A549 (cell line): ENCODE data around the gene GRM4. TPM values are rescaled to one million over a fixed set of nuclear protein-coding genes. Genes with fewer than 3 reads are reported as not detected.

Experiments used
- ATAC-seq, 2 experiments: fragments of 200-7000 bp in 1 of 2; fragments of >200 bp in 1 of 2; cut with Nextera tagmentation in 1 of 2; cut with Tn5 transposase in 1 of 2; 3 replicates each; pipeline versions ENCODE4 v1.8.0 to v1.9.1; 2018 to 2020; ENCODE audit warnings: mild to moderate bottlenecking in 1 of 2, moderate library complexity in 1 of 2
- CTCF ChIA-PET: fragments of 300-600 bp; sonication (Branson Sonifier 250); formaldehyde crosslinking; extraction: SDS; loops from one replicate; lab custom pipeline; 2021; ENCODE audit warnings: antibody characterized with exemption, inconsistent platforms; lab: Yijun Ruan, JAX
- POLR2A ChIA-PET: fragments of 350-600 bp; formaldehyde crosslinking; extraction: SDS; loops from one replicate; lab custom pipeline; 2021; ENCODE audit warnings: antibody characterized with exemption, inconsistent platforms; lab: Yijun Ruan, JAX
- DNase-seq, 2 experiments: peaks; one replicate each; pipeline versions ENCODE4 v3.0.0 to v3.0.0-alpha.2; 2011 to 2016; ENCODE audit warnings: low read depth in 1 of 2, low spot score in 1 of 2
- FAIRE-seq: peaks from 2 replicates; lab custom pipeline; 2011; peaks lifted over from hg19 to GRCh38; lab: Jason Lieb, UNC
- H3K27ac ChIP-seq, 2 experiments: fragments of >200 bp; sonication (Bioruptor Twin); formaldehyde crosslinking; 3 replicates each; pipeline ENCODE4 v1.5.1; 2016 to 2017
- H3K4me1 ChIP-seq: fragments of >200 bp; sonication (Bioruptor Twin); formaldehyde crosslinking; 3 replicates; pipeline ENCODE4 v1.6.1; 2016
- H3K4me2 ChIP-seq: fragments of >200 bp; sonication (Bioruptor Twin); formaldehyde crosslinking; 3 replicates; pipeline ENCODE4 v1.6.1; 2016
- H3K4me3 ChIP-seq: fragments of >200 bp; sonication (Bioruptor Twin); formaldehyde crosslinking; 3 replicates; pipeline ENCODE4 v1.5.1; 2016
- H3K9me3 ChIP-seq: fragments of >200 bp; sonication (Bioruptor Twin); formaldehyde crosslinking; 3 replicates; pipeline ENCODE4 v1.6.1; 2016
- CBX2 ChIP-seq: fragments of 200-600 bp; sonication (generic); IDR thresholded peaks from 2 replicates; pipeline ENCODE4 v1.6.1; 2016; ENCODE audit warnings: low read depth, mild to moderate bottlenecking, borderline replicate concordance
- CHD2 ChIP-seq: fragments of 150-350 bp; IDR thresholded peaks from 2 replicates; pipeline ENCODE4 v1.6.1; 2014; ENCODE audit warnings: low read length; ENCODE audit not compliant: partially characterized antibody
- EHF ChIP-seq: fragments of 250-450 bp; sonication (Bioruptor Pico); IDR thresholded peaks from 2 replicates; pipeline ENCODE4 v1.5.0; 2020; ENCODE audit warnings: mild to moderate bottlenecking
- EHMT2 ChIP-seq: fragments of 200-600 bp; sonication (generic); IDR thresholded peaks from 2 replicates; pipeline ENCODE4 v1.6.1; 2016; ENCODE audit warnings: antibody characterized with exemption, low read depth, mild to moderate bottlenecking, moderate library complexity
- ESRRA ChIP-seq: fragments of 150-350 bp; IDR thresholded peaks from 2 replicates; pipeline ENCODE4 v1.6.1; 2014; ENCODE audit warnings: mild to moderate bottlenecking, low read length, borderline replicate concordance
- GATA3 ChIP-seq: IDR thresholded peaks from 2 replicates; pipeline ENCODE4 v1.6.1; 2012; ENCODE audit warnings: borderline replicate concordance
- HDAC2 ChIP-seq: fragments of 200-600 bp; sonication (generic); IDR thresholded peaks from 2 replicates; pipeline ENCODE4 v1.6.1; 2016
- HEYL ChIP-seq: fragments of 250-450 bp; sonication (Bioruptor Pico); IDR thresholded peaks from 2 replicates; pipeline ENCODE4 v1.8.0; 2021; ENCODE audit warnings: mild to moderate bottlenecking, moderate library complexity
- HOXA7 ChIP-seq: fragments of 250-450 bp; sonication (Bioruptor Pico); IDR thresholded peaks from 2 replicates; pipeline ENCODE4 v1.5.0; 2020; ENCODE audit warnings: mild to moderate bottlenecking, moderate library complexity
- HOXB5 ChIP-seq: fragments of 250-450 bp; sonication (Bioruptor Pico); IDR thresholded peaks from 2 replicates; pipeline ENCODE4 v1.5.0; 2020; ENCODE audit warnings: mild to moderate bottlenecking, moderate library complexity
- MAZ ChIP-seq: fragments of 150-350 bp; IDR thresholded peaks from 2 replicates; pipeline ENCODE4 v1.6.1; 2014; ENCODE audit warnings: antibody characterized with exemption, low read depth, low read length, borderline replicate concordance
- NPAS2 ChIP-seq: fragments of 250-450 bp; sonication (Bioruptor Pico); IDR thresholded peaks from 2 replicates; pipeline ENCODE4 v1.8.0; 2022; ENCODE audit warnings: mild to moderate bottlenecking, moderate library complexity, borderline replicate concordance
- PHF8 ChIP-seq: fragments of 200-600 bp; sonication (generic); IDR thresholded peaks from 2 replicates; pipeline ENCODE4 v1.6.1; 2016; ENCODE audit warnings: low read depth, mild to moderate bottlenecking, antibody characterized with exemption, moderate library complexity, borderline replicate concordance
- POLR2A ChIP-seq: IDR thresholded peaks from 2 replicates; pipeline ENCODE4 v1.6.1; 2012; ENCODE audit warnings: mild to moderate bottlenecking, low read length
- RNF2 ChIP-seq: fragments of 200-600 bp; sonication (generic); IDR thresholded peaks from 2 replicates; pipeline ENCODE4 v1.6.1; 2016; ENCODE audit warnings: low read depth, mild to moderate bottlenecking, antibody characterized with exemption, moderate library complexity, borderline replicate concordance
- SMC3 ChIP-seq: fragments of >200 bp; sonication (Bioruptor Twin); formaldehyde crosslinking; IDR thresholded peaks from 3 replicates; pipeline ENCODE4 v1.6.1; 2018; ENCODE audit warnings: inconsistent platforms
- ZNF302 ChIP-seq: fragments of 250-450 bp; sonication (Bioruptor Pico); IDR thresholded peaks from 2 replicates; pipeline ENCODE4 v1.9.0; 2021; ENCODE audit warnings: inconsistent platforms, mild to moderate bottlenecking, moderate library complexity
- ZSCAN20 ChIP-seq: fragments of 250-450 bp; sonication (Bioruptor Pico); IDR thresholded peaks from 2 replicates; pipeline ENCODE4 v1.8.0; 2022; ENCODE audit warnings: mild to moderate bottlenecking, moderate library complexity
- WGBS: methylation state at CpG from one replicate; pipeline ENCODE4 v1.1.6; 2017; ENCODE audit errors: missing lambda C conversion rate; 5-methylcytosine and 5-hydroxymethylcytosine counted together
- polyA plus RNA-seq, 4 experiments: library from polyadenylated mRNA; depleted of rRNA in 3 of 4; stranded (reverse); fragments of >200 nt; fragmentation: RNase III in 1 of 4; extraction: RNeasy Plus Mini Kit Qiagen cat#74134 plus additional on column Dnase treatment in 1 of 4; gene quantifications; 2 replicates in 3 of 4; 3 replicates in 1 of 4; pipeline ENCODE4 v1.2.3, GENCODE V29; 2011 to 2017
- TF ChIP-seq, protein P1 (sequence below): fragments of 150-350 bp; IDR thresholded peaks from 2 replicates; pipeline ENCODE4 v1.6.1; 2014; ENCODE audit warnings: low read depth, mild to moderate bottlenecking, low read length
- TF ChIP-seq, protein P2 (sequence below): fragments of >200 bp; sonication (Bioruptor Twin); formaldehyde crosslinking; IDR thresholded peaks from 3 replicates; pipeline ENCODE4 v1.5.1; 2016
- TF ChIP-seq, protein P3 (sequence below): IDR thresholded peaks from 2 replicates; pipeline ENCODE4 v1.6.1; 2012
- TF ChIP-seq, protein P4 (sequence below): IDR thresholded peaks from 2 replicates; pipeline ENCODE4 v1.6.1; 2012
- TF ChIP-seq, protein P5 (sequence below): fragments of 200-600 bp; sonication (generic); IDR thresholded peaks from 2 replicates; pipeline ENCODE4 v1.6.1; 2016; ENCODE audit warnings: antibody characterized with exemption, mild to moderate bottlenecking, moderate library complexity

The GRM4 gene
- polyA plus RNA-seq, 2 of the 4 experiments (the other 2 are of a cell fraction) = 0.05 TPM

DNA sequence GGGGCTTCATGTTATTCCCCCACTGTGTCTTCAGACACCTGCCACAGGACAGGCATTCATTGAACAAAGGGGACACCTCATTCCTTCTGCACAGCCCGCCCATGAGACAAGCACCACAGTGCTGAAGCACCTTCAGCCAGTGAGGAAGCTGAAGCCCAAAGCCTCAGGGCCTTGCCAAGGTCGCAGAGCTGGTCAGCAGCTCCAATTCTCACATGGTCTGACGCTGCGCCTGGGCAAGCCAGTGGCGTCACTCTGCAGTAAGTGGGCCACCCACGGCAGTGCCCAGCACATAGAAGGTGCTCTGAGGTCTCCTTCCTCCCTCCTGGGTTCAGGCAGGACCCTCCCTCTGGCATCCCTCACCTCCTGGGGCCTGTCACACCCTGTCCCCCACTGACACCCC is 43.2 kb downstream of the GRM4 start:
- no peaks in the 10 kb centered on the region for H3K4me1 ChIP-seq
- ChIA-PET CTCF (interaction anchor here (0.5 kb wide), 1 partner anchor 114 kb away, joined by 3 read pairs; no protein-coding TSS in a partner anchor), POLR2A (interaction anchor here (1.2 kb wide), 1 partner anchor 48 kb away, joined by 3 read pairs; no protein-coding TSS in a partner anchor)
- ATAC-seq = no peak
- WGBS = no CpG with 5 or more reads among the region's 6 CpGs
- H3K9me3 ChIP-seq = no peaks in the 10 kb centered on the region
- H3K27ac ChIP-seq = no peak overlapping the region
- H3K4me3 ChIP-seq = no peak overlapping the region
- no peak for FAIRE-seq
- no peak for TF ChIP-seq NPAS2 (CRISPR knock-in tag)
- TF ChIP-seq, protein P1, sequence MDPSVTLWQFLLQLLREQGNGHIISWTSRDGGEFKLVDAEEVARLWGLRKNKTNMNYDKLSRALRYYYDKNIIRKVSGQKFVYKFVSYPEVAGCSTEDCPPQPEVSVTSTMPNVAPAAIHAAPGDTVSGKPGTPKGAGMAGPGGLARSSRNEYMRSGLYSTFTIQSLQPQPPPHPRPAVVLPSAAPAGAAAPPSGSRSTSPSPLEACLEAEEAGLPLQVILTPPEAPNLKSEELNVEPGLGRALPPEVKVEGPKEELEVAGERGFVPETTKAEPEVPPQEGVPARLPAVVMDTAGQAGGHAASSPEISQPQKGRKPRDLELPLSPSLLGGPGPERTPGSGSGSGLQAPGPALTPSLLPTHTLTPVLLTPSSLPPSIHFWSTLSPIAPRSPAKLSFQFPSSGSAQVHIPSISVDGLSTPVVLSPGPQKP = no peak
- TF ChIP-seq POLR2A = no peak
- TF ChIP-seq, protein P2, sequence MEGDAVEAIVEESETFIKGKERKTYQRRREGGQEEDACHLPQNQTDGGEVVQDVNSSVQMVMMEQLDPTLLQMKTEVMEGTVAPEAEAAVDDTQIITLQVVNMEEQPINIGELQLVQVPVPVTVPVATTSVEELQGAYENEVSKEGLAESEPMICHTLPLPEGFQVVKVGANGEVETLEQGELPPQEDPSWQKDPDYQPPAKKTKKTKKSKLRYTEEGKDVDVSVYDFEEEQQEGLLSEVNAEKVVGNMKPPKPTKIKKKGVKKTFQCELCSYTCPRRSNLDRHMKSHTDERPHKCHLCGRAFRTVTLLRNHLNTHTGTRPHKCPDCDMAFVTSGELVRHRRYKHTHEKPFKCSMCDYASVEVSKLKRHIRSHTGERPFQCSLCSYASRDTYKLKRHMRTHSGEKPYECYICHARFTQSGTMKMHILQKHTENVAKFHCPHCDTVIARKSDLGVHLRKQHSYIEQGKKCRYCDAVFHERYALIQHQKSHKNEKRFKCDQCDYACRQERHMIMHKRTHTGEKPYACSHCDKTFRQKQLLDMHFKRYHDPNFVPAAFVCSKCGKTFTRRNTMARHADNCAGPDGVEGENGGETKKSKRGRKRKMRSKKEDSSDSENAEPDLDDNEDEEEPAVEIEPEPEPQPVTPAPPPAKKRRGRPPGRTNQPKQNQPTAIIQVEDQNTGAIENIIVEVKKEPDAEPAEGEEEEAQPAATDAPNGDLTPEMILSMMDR = no peak
- TF ChIP-seq, protein P3, sequence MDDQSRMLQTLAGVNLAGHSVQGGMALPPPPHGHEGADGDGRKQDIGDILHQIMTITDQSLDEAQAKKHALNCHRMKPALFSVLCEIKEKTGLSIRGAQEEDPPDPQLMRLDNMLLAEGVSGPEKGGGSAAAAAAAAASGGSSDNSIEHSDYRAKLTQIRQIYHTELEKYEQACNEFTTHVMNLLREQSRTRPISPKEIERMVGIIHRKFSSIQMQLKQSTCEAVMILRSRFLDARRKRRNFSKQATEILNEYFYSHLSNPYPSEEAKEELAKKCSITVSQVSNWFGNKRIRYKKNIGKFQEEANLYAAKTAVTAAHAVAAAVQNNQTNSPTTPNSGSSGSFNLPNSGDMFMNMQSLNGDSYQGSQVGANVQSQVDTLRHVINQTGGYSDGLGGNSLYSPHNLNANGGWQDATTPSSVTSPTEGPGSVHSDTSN = no peak
- no peak for TF ChIP-seq CBX2
- no peak for TF ChIP-seq MAZ
- no peak for TF ChIP-seq PHF8
- TF ChIP-seq HDAC2 = no peak
- no peak for TF ChIP-seq HOXA7
- TF ChIP-seq ESRRA = no peak
- TF ChIP-seq EHF = no peak
- no peak for TF ChIP-seq ZSCAN20 (CRISPR knock-in tag)
- no peak for TF ChIP-seq ZNF302
- TF ChIP-seq, protein P4, sequence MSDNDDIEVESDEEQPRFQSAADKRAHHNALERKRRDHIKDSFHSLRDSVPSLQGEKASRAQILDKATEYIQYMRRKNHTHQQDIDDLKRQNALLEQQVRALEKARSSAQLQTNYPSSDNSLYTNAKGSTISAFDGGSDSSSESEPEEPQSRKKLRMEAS = no peak
- TF ChIP-seq GATA3 = no peak
- no peak for TF ChIP-seq RNF2
- DNase-seq = no peak
- H3K4me2 ChIP-seq = no peak overlapping the region

DNA sequence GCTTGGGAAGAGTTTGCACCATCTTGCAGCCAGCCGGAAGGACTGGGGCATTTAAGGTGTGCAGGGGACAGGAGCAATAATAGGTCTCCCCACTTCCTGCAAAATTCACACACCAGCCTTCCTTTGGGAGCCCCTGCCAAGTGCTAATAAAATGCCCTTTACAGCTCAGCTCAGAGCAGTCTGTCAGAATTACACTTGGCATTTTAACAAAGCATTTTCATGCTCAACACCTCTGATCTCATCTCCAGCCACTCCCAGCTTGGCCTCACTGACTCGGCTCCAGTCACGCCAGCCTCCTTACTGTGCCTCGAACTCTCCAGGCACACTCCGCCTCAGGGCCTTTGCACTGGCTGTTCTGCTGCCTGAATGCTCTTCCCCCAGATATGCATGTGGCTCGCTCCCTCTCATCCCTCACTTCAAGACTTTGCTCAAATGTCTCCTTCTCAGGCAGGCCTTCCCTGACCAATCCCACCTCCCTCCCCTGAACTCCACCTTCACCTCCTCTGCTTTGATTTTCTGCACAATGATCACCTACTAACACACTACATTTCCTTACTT is 43.7 kb downstream of the GRM4 start:
- TF ChIP-seq EHMT2 = no peak
- no peak for TF ChIP-seq SMC3
- TF ChIP-seq CHD2 = no peak
- TF ChIP-seq HEYL (CRISPR knock-in tag) = no peak
- no peak for TF ChIP-seq HOXB5
- TF ChIP-seq, protein P5, sequence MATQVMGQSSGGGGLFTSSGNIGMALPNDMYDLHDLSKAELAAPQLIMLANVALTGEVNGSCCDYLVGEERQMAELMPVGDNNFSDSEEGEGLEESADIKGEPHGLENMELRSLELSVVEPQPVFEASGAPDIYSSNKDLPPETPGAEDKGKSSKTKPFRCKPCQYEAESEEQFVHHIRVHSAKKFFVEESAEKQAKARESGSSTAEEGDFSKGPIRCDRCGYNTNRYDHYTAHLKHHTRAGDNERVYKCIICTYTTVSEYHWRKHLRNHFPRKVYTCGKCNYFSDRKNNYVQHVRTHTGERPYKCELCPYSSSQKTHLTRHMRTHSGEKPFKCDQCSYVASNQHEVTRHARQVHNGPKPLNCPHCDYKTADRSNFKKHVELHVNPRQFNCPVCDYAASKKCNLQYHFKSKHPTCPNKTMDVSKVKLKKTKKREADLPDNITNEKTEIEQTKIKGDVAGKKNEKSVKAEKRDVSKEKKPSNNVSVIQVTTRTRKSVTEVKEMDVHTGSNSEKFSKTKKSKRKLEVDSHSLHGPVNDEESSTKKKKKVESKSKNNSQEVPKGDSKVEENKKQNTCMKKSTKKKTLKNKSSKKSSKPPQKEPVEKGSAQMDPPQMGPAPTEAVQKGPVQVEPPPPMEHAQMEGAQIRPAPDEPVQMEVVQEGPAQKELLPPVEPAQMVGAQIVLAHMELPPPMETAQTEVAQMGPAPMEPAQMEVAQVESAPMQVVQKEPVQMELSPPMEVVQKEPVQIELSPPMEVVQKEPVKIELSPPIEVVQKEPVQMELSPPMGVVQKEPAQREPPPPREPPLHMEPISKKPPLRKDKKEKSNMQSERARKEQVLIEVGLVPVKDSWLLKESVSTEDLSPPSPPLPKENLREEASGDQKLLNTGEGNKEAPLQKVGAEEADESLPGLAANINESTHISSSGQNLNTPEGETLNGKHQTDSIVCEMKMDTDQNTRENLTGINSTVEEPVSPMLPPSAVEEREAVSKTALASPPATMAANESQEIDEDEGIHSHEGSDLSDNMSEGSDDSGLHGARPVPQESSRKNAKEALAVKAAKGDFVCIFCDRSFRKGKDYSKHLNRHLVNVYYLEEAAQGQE = no peak
- ATAC-seq (no peak), FAIRE-seq (no peak), DNase-seq (no peak)
- no peak overlapping the region for H3K4me2 ChIP-seq
- POLR2A ChIA-PET = interaction anchor here (1.2 kb wide), 1 partner anchor 47 kb away, joined by 3 read pairs; no protein-coding TSS in a partner anchor
- H3K27ac ChIP-seq = no peak overlapping the region
- no peaks in the 10 kb centered on the region for H3K9me3 ChIP-seq
- no peak overlapping the region for H3K4me3 ChIP-seq
- no peaks in the 10 kb centered on the region for H3K4me1 ChIP-seq
- WGBS = 80% methylated on average over 6 of the region's 6 CpGs
- CTCF ChIA-PET = no interaction called here
